SK-N-MC (cell line): ENCODE data around the gene CMTR1.
"Not testable (repeated sequence)": the region's sequence is repeated elsewhere in the genome, so short reads cannot be mapped to it uniquely, and the experiment has no call there.

Source experiments
- DNase-seq: peaks from one replicate; pipeline ENCODE4 v3.0.0-alpha.2; 2011; ENCODE audit warnings: low read depth, low spot score
- H3K27ac ChIP-seq: fragments of 200-600 bp; sonication (generic); 2 replicates; pipeline ENCODE4 v1.5.1; 2016; ENCODE audit warnings: mixed run types
- H3K36me3 ChIP-seq: fragments of 200-600 bp; sonication (generic); 2 replicates; pipeline ENCODE4 v1.6.1; 2017; ENCODE audit warnings: antibody characterized with exemption, low read length, mixed read lengths; ENCODE audit not compliant: insufficient read depth
- H3K4me3 ChIP-seq: fragments of 200-600 bp; sonication (generic); 2 replicates; pipeline ENCODE4 v1.5.1; 2016
- H3K9ac ChIP-seq: fragments of 200-600 bp; sonication (generic); 2 replicates; pipeline ENCODE4 v1.8.0; 2017; ENCODE audit warnings: mixed run types, mixed read lengths; ENCODE audit not compliant: insufficient read length
- H3K9me3 ChIP-seq: fragments of 200-600 bp; sonication (generic); 2 replicates; pipeline ENCODE4 v1.6.1; 2017; ENCODE audit warnings: low read depth, mild to moderate bottlenecking, antibody characterized with exemption, low read length, moderate library complexity, mixed read lengths
- EZH2 ChIP-seq: fragments of 200-600 bp; sonication (generic); IDR thresholded peaks from one replicate; pipeline ENCODE4 v1.6.1; 2017; ENCODE audit warnings: antibody characterized with exemption
- FOXP2 ChIP-seq: optimal IDR thresholded peaks from 2 replicates; pipeline ENCODE3; 2011; ENCODE audit warnings: mild to moderate bottlenecking, moderate library complexity; ENCODE audit not compliant: insufficient read depth; ENCODE audit errors: extremely low read length, control extremely low read depth
- POLR2AphosphoS5 ChIP-seq: IDR thresholded peaks from 2 replicates; pipeline ENCODE4 v1.6.1; 2012; ENCODE audit warnings: mild to moderate bottlenecking, low read depth, low read length, borderline replicate concordance

The CMTR1 gene

DNA sequence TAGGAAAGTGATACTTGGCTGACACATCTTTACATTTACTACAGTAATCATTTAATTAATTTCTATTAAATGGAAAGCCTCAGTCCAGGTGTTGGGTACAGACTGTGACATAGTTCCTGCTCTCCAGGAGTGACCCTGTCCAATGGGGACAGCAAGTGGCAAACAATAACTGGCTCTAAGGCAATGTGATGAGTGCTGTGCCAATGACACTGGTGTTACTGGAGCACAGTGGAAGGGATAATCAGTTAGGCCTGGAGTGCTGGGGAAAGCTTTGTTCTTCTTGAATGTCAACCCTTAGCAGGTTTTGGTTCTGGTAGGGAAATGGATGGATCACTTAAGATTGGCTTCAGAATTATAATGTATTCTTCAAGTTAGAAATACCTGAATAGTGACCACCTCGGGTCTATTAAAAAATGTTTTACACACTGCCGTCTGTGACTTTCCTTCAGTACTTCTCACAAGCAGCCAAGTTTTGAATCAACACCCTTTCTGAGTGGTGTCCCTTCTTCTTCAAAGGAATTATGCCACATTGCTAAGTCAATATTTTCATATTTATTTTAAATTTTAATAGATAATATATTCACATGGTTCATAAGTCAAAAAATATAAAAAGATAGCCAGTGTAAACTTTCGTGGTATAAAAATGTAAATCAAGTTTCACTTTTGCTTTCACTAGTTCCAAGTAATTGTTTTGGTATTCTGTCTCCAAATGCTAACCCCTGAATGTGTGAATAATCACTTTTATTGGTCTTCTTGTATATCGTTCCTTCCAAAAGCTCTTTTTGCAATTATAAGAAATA lies 9.6 kb downstream of the CMTR1 start:
- H3K9me3 ChIP-seq = no peaks in the 10 kb centered on the region
- no peak overlapping the region for H3K4me3 ChIP-seq
- no peak for DNase-seq
- peaks cover 38% of the 10 kb centered on the region for H3K36me3 ChIP-seq
- TF ChIP-seq EZH2 = no peak
- TF ChIP-seq FOXP2 = no peak
- no peak for TF ChIP-seq POLR2AphosphoS5
- H3K27ac ChIP-seq = no peak overlapping the region
- no peak overlapping the region for H3K9ac ChIP-seq

DNA sequence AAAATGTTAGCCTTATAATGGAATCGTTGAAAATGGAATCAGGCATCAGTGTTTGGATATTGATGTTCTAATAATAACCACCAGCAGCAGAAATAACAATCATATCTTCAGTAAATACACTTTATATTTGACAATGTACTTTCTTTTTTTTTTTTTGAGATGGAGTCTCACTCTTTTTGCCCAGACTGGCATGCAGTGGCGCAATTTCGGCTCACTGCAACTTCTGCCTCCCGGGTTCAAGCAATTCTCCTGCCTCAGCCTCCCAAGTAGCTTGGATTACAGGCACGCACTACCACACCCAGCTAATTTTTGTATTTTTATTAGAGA lies 10.2 kb downstream of the CMTR1 start:
- not testable (repeated sequence) for H3K9ac ChIP-seq, H3K4me3 ChIP-seq, H3K9me3 ChIP-seq, DNase-seq, H3K27ac ChIP-seq
- H3K36me3 ChIP-seq = peaks cover 33% of the 10 kb centered on the region

DNA sequence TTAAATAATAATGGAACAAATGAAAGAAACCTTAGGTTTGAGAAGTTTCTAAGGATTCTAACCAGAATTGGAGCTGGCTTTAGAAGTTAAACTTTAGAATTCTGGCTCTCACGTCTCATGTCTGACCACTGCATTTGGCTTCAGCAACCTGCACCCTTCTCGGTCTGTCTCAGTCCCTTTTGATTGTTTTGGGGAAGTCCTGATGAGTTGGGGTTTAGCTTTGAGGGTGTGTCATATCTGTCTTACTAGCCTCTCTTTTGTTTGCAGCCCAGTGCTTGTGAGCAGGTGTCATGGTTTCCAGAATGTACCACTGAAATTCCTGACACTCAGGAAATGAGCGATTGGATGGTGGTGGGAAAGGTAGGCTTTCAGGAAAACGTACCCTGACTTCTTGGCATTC lies 17.0 kb downstream of the CMTR1 start:
- Histone ChIP-seq H3K4me3 (no peak overlapping the region), H3K36me3 (peaks cover 63% of the 10 kb centered on the region)

DNA sequence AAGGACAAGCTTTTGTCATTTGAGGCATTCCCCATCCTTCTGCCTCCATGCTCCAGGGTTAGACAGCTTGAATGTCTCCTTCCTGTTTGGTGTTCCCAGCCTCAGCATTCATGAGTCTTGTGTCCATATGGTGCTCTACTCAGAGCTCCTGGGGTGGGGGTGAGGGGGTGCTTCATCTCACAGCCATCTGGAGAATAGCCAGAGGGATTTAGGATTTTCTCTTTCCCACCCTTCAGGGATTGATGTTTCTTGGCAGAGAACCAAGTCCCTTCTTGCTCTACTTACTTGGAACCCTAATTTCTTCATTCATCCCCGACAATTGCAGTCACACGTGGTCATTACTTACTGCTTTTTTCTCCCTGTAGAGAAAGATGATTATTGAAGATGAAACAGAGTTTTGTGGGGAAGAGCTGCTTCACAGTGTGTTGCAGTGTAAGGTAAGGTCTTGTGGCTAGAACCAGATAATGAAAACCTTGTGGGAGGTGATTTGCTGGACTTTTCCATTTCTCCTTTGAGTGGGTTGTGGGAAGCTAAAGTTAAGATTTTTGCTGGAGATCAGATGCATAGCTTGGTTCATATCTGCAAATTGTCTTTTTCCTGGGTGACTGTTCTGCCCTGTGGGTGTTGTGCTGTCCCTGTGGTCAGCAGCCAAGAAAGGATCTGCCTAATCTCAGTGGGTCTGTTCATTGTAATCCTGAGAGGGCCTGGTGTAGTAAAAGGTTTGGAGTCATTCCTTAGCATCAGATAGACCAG lies 18.6 kb downstream of the CMTR1 start:
- Histone ChIP-seq H3K27ac (no peak overlapping the region), H3K36me3 (peaks cover 62% of the 10 kb centered on the region), H3K4me3 (no peak overlapping the region), H3K9ac (no peak overlapping the region), H3K9me3 (no peaks in the 10 kb centered on the region)
- DNase-seq = no peak
- TF ChIP-seq POLR2AphosphoS5 (no peak), FOXP2 (no peak), EZH2 (no peak)

More for the DNA sequence above, 17.0 kb downstream of the CMTR1 start:
- no peak overlapping the region for H3K27ac ChIP-seq
- no peak for DNase-seq
- no peaks in the 10 kb centered on the region for H3K9me3 ChIP-seq
- TF ChIP-seq FOXP2 (no peak), EZH2 (no peak), POLR2AphosphoS5 (no peak)
- H3K9ac ChIP-seq = no peak overlapping the region

DNA sequence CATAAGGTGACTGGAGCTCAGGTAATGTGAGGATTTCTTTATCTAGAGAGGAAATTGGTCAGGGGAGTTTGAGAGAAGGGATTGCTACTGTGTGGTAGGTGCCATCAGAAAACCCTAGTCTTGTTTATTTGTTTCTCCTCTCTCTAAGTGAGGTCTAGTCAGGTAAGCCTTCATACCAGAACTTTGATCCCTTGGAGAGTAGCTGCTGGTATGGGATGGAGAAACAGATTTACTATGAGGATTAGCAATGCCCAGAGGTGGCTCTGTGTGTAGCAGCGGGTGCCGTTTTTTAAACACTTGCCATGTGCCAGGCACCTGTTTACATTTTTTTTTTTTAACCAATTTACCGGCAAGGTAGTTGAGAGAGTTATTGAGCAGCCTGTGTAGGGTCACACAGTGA lies 19.5 kb downstream of the CMTR1 start:
- Histone ChIP-seq H3K36me3 (peaks cover 53% of the 10 kb centered on the region), H3K27ac (no peak overlapping the region), H3K4me3 (no peak overlapping the region), H3K9me3 (no peaks in the 10 kb centered on the region), H3K9ac (no peak overlapping the region)
- TF ChIP-seq POLR2AphosphoS5 = no peak
- TF ChIP-seq FOXP2 = no peak
- TF ChIP-seq EZH2 = no peak
- no peak for DNase-seq

DNA sequence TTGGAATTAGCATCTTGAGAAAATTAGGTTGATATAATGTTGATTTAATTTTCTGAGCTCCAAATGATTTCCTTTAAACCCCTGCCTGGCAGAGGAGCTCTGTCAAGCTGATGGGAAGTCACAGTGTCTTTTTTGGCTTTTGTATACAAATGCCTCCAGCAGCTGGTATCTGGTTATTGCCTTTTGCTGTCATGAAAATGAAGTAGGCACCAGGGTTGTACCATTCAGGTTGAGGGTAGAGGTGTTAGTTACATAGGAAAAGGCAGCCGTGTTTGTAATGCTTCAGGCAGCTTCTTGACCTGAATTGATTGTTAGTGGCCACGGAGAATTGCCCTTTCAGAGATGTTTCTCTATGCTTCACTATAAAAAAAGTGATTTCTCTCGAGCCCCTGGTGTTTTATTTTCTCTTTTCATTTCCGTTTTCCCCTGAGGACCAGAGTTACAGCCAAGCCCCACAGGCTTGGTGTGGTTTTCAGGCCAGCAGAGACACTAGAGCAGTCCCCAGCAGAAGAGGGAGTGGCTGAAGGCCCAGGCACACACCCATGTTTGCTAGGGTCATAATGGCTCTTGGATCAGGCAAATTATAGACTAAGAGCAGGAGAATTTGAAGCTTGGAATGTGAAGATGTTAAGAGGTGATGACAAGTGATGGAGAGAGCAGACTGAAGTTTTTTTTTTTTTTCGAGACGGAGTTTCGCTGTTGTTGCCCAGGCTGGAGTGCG lies 21.6 kb downstream of the CMTR1 start:
- H3K4me3 ChIP-seq = no peak overlapping the region
- H3K9me3 ChIP-seq = no peaks in the 10 kb centered on the region
- H3K36me3 ChIP-seq = peaks cover 53% of the 10 kb centered on the region
- TF ChIP-seq EZH2 (no peak), FOXP2 (no peak), POLR2AphosphoS5 (no peak)
- H3K9ac ChIP-seq = no peak overlapping the region
- DNase-seq = no peak
- H3K27ac ChIP-seq = no peak overlapping the region

DNA sequence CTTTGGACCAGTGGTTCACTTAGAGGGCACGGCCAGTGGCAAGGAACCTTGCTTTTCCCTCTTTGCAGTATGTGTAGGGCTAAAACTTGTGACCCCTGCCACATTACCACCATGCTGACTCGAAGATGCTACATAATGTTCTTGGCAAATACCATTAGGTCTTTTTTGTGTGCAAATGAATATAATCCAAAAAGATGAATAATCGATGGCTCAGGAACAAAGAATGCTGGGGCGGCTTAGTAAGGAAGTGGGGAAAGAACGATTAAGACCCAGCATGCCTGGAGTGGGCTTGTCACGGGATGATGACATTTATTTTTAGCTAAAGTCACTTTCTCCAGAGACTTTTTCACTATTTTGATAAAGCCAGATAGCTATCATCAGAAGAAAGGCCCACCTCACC lies 23.1 kb downstream of the CMTR1 start:
- H3K9me3 ChIP-seq = no peaks in the 10 kb centered on the region
- no peak for DNase-seq
- H3K36me3 ChIP-seq = peaks cover 48% of the 10 kb centered on the region
- TF ChIP-seq FOXP2 = no peak
- no peak for TF ChIP-seq EZH2
- TF ChIP-seq POLR2AphosphoS5 = no peak
- H3K4me3 ChIP-seq = no peak overlapping the region
- H3K9ac ChIP-seq = no peak overlapping the region
- H3K27ac ChIP-seq = no peak overlapping the region

DNA sequence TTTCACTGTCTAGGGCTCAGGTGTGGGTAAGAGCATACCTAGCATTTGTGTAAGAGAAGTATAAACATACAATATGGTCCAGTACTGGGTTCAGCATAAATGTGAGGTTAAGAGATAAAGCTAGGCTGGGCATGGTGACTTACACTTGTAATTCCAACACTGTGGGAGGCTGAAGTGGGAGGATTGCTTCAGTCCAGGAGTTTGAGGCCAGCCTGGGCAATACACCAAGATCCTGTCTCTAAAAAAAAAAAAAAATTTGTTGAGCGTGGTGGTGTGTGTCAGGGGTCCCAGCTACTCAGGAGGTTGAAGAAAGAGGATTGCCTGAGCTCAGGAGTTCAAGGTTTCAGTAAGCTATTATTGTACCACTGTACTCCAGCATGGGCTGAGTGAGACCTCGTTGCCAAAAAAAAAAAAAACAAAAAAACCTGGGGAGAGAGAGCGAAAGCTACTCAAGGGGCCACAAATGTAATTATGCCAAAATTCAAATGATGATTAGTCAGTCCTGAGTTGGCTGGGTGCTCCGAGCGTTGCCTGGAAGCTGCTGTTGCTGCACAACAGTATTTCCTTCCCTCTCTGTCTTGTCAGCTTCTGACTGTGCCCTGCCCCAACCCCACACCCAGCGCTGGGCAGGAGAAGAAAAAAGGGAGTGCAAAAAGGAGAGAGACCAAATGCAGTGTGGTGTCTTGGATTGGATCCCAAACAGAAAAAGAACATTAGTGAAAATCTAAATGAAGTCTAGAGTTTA lies 24.0 kb downstream of the CMTR1 start:
- Histone ChIP-seq H3K9ac (no peak overlapping the region), H3K4me3 (no peak overlapping the region), H3K9me3 (no peaks in the 10 kb centered on the region), H3K36me3 (peaks cover 48% of the 10 kb centered on the region), H3K27ac (no peak overlapping the region)
- TF ChIP-seq FOXP2 (no peak), POLR2AphosphoS5 (no peak), EZH2 (no peak)
- DNase-seq = no peak
